Choroid plexus epithelial cell (primary cell): ENCODE results near the gene DNAH11.

Source experiments
- DNase-seq: peaks from one replicate; pipeline ENCODE4 v3.0.0-alpha.2; 2010; ENCODE audit warnings: low read depth
- H3K4me3 ChIP-seq: 2 replicates; pipeline ENCODE4 v1.5.1; 2011; ENCODE audit warnings: low read depth, mild to moderate bottlenecking, control low read depth, low read length, moderate library complexity
- CTCF ChIP-seq: conservative IDR thresholded peaks from 2 replicates; pipeline ENCODE4 v1.5.1; 2011; ENCODE audit warnings: low read depth, mild to moderate bottlenecking, control low read depth, inconsistent platforms, low read length, moderate library complexity

The DNAH11 gene

GRCh38 chr7:21749378-21749777, 206.5 kb downstream of the DNAH11 start:
- DNase-seq: no peak
- TF ChIP-seq CTCF: no peak
- H3K4me3 ChIP-seq: no peak overlapping the region

- H3K4me3 ChIP-seq: no peak overlapping the region
- no peak for TF ChIP-seq CTCF
- DNase-seq: no peak
Measured at GRCh38 chr7:21753071-21753470, 210.2 kb downstream of the DNAH11 start.

GRCh38 chr7:21754963-21755362, 212.1 kb downstream of the DNAH11 start:
- TF ChIP-seq CTCF: no peak
- H3K4me3 ChIP-seq: no peak overlapping the region
- DNase-seq: no peak

- DNase-seq: no peak
- H3K4me3 ChIP-seq: no peak overlapping the region
- TF ChIP-seq CTCF: no peak
Measured at GRCh38 chr7:21757537-21758282, 214.9 kb downstream of the DNAH11 start.

- no peak for DNase-seq
- H3K4me3 ChIP-seq: no peak overlapping the region
- no peak for TF ChIP-seq CTCF
Measured at GRCh38 chr7:21758286-21758685, 215.4 kb downstream of the DNAH11 start.

GRCh38 chr7:21762469-21762868, 219.6 kb downstream of the DNAH11 start:
- no peak for TF ChIP-seq CTCF
- no peak overlapping the region for H3K4me3 ChIP-seq
- no peak for DNase-seq

- TF ChIP-seq CTCF: no peak
- no peak for DNase-seq
- H3K4me3 ChIP-seq: no peak overlapping the region
Measured at GRCh38 chr7:21763818-21764217, 221.0 kb downstream of the DNAH11 start.
